ENCODE data around the gene SLC38A10.

Gene SLC38A10

GRCh38 chr17:81221842-81222619 is 73.1 kb downstream of the SLC38A10 start:
- no peak for DNase-seq (ENCODE audit: extremely low spot score)
- no peak for TF ChIP-seq CTCF (IDR thresholded peaks at IDR 0.05; ENCODE audit: control extremely low read depth, extremely low read depth, low read depth, missing control alignments)
- ChIA-PET POLR2A (interaction anchor here (0.5 to 1.3 kb wide), 4 partner anchors 17 to 1076 kb away, joined by 3 to 8 read pairs (median 4); partner anchors contain the start of genes ACTG1, NDUFAF8 and TEPSIN), CTCF (interaction anchor here (0.9 to 1.6 kb wide), 7 partner anchors 15 to 297 kb away, joined by 3 to 4 read pairs (median 3); partner anchors contain the start of genes NDUFAF8, SLC38A10 and TEPSIN)

DNA sequence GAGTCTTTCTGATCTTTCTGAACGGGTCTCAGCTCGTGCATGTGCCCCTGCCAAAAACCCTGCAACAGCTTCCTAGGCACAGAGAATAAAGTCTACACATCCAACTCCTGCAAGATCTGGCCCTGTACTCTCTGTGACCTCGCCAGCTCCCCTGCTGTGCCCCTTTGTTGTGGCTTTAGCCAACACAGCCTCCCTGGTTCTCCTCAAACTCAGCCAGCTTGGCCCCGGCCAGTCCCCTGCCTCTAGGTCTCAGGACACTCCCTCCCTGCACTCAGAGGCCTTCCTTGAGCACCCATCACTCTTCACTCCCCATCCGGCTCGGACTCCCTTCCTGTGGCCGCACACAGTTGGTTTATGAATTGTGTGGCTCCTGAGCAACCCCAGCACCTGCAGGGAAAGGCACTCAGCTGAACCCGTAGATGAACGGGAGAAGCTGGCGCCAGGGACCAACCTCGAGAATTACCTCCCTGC is 73.7 kb downstream of the SLC38A10 start:
- TF ChIP-seq CTCF (IDR thresholded peaks at IDR 0.05; ENCODE audit: control extremely low read depth, extremely low read depth, low read depth, missing control alignments) = no peak
- CTCF ChIA-PET = interaction anchor here (0.9 to 1.6 kb wide), 3 partner anchors 15 to 264 kb away, joined by 3 read pairs; no protein-coding TSS in a partner anchor
- POLR2A ChIA-PET = no interaction called here
- DNase-seq (ENCODE audit: extremely low spot score) = no peak

- CTCF ChIA-PET = interaction anchor here (1.3 kb wide), 1 partner anchor 265 kb away, joined by 3 read pairs; no protein-coding TSS in a partner anchor
- POLR2A ChIA-PET = interaction anchor here (1.5 kb wide), 1 partner anchor 293 kb away, joined by 3 read pairs; the partner anchor contains the start of gene ACTG1
- DNase-seq (ENCODE audit: extremely low spot score) = no peak
- no peak for TF ChIP-seq CTCF (IDR thresholded peaks at IDR 0.05; ENCODE audit: control extremely low read depth, extremely low read depth, low read depth, missing control alignments)
Observed at GRCh38 chr17:81219476-81220180, 75.5 kb downstream of the SLC38A10 start.

DNA sequence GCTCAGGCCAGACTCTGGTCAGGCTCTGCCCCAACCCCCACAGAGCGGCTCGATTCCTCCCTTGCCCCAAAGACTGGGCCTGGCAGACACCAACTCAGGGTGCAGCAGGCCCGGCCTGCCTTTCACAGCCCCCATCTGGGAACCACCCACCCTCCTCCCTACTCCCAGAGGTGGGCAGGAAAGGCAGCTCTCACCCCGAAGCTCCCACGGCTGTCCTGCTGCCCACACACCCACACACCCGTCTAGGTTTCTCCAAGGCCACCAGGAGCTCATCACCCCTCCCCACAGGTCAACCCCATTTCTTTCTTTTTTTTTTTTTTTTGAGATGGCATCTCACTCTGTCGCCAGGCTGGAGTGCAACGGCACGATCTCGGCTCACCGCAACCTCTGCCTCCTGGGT is 76.1 kb downstream of the SLC38A10 start:
- ChIA-PET POLR2A (interaction anchor here (1.5 kb wide), 1 partner anchor 294 kb away, joined by 3 read pairs; the partner anchor contains the start of gene ACTG1), CTCF (interaction anchor here (1.3 kb wide), 1 partner anchor 266 kb away, joined by 3 read pairs; no protein-coding TSS in a partner anchor)
- no peak for DNase-seq (ENCODE audit: extremely low spot score)
- no peak for TF ChIP-seq CTCF (IDR thresholded peaks at IDR 0.05; ENCODE audit: control extremely low read depth, extremely low read depth, low read depth, missing control alignments)

GRCh38 chr17:81218459-81218858 is 76.6 kb downstream of the SLC38A10 start:
- DNase-seq (ENCODE audit: extremely low spot score) = no peak
- POLR2A ChIA-PET = no interaction called here
- CTCF ChIA-PET = interaction anchor here (1.3 kb wide), 1 partner anchor 266 kb away, joined by 3 read pairs; no protein-coding TSS in a partner anchor
- TF ChIP-seq CTCF (IDR thresholded peaks at IDR 0.05; ENCODE audit: control extremely low read depth, extremely low read depth, low read depth, missing control alignments) = no peak

DNA sequence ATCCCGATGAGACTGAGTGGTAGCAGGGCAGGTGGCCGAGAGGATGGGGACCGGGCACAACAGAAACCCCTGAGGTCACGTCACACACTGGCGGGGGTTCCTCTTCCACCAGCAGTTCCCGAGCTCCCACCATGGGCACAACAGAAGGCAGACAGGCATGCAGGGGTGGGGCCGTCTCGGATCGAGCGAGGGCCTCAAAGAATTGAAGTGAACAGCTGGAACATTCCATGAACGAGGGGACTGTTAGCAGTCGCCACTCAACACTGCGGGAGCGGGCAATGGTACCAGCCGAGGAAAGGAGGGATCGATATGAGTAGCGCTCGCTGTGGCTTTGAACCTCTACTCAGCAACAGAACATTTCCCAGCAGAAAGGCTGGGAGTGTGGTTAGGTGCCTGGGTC is 77.6 kb downstream of the SLC38A10 start:
- ChIA-PET CTCF (no interaction called here), POLR2A (no interaction called here)
- DNase-seq (ENCODE audit: extremely low spot score) = no peak
- no peak for TF ChIP-seq CTCF (IDR thresholded peaks at IDR 0.05; ENCODE audit: control extremely low read depth, extremely low read depth, low read depth, missing control alignments)
